Neural progenitor cell (in vitro differentiated cells): Measurements from ENCODE around the gene TRMT1.

Experiments
- EZH2 ChIP-seq: fragments of 200-600 bp; sonication (generic); IDR thresholded peaks from 2 replicates; pipeline ENCODE4 v1.6.1; 2017; ENCODE audit warnings: antibody characterized with exemption, mild to moderate bottlenecking, moderate library complexity
- EZH2phosphoT487 ChIP-seq: fragments of 200-600 bp; sonication (generic); IDR thresholded peaks from 2 replicates; pipeline ENCODE4 v1.6.1; 2017; ENCODE audit warnings: antibody characterized with exemption
- TF ChIP-seq, protein P1 (sequence below): fragments of 200-600 bp; sonication (generic); IDR thresholded peaks from 2 replicates; pipeline ENCODE4 v1.5.1; 2017; ENCODE audit warnings: antibody characterized with exemption, mild to moderate bottlenecking

DNA sequence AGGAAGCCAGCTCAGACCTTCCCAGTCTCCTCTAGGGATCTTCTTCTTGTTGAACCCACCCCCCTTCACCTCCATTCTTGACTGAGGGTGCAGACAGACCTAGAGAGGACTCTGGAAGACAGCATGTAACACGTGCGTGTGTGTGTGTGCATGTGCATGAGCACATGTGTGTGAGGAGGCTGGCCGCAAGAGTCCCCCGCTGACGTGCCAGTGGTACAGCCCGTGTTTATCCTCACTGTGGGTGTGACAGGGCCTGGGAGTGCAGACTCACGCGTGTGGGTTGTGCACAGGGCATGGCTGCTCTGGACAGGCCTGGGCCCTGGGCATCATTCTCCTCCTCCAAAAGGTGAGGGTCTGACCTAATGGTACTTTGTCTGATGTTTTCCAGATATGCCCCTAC is 40.2 kb downstream of the TRMT1 start:
- TF ChIP-seq EZH2, result no peak
- TF ChIP-seq, protein P1, sequence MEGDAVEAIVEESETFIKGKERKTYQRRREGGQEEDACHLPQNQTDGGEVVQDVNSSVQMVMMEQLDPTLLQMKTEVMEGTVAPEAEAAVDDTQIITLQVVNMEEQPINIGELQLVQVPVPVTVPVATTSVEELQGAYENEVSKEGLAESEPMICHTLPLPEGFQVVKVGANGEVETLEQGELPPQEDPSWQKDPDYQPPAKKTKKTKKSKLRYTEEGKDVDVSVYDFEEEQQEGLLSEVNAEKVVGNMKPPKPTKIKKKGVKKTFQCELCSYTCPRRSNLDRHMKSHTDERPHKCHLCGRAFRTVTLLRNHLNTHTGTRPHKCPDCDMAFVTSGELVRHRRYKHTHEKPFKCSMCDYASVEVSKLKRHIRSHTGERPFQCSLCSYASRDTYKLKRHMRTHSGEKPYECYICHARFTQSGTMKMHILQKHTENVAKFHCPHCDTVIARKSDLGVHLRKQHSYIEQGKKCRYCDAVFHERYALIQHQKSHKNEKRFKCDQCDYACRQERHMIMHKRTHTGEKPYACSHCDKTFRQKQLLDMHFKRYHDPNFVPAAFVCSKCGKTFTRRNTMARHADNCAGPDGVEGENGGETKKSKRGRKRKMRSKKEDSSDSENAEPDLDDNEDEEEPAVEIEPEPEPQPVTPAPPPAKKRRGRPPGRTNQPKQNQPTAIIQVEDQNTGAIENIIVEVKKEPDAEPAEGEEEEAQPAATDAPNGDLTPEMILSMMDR, result no peak
- TF ChIP-seq EZH2phosphoT487, result no peak
